HG03280 (cell line): ENCODE data around the gene SCO2.
"Not testable (repeated sequence)": the region's sequence is repeated elsewhere in the genome, so short reads cannot be mapped to it uniquely, and the experiment has no call there.

Source experiments
- ATAC-seq: cut with Tn5 transposase; IDR thresholded peaks from one replicate; pipeline ENCODE4 v1.9.1; 2021; ENCODE audit warnings: mild to moderate bottlenecking, moderate library complexity; ENCODE audit not compliant: unreplicated experiment

SCO2 gene

GRCh38 chr22:50522208-50522805 is 3.1 kb downstream of the SCO2 start:
- ATAC-seq = no peak

GRCh38 chr22:50521710-50522109 is 3.7 kb downstream of the SCO2 start:
- ATAC-seq = no peak

- no peak for ATAC-seq
These were observed 4.5 kb downstream of the SCO2 start for GRCh38 chr22:50520826-50521453.

GRCh38 chr22:50520184-50520583 is 5.2 kb downstream of the SCO2 start:
- not testable (repeated sequence) for ATAC-seq

GRCh38 chr22:50519151-50519550 is 6.2 kb downstream of the SCO2 start:
- no peak for ATAC-seq

- ATAC-seq = no peak
These were observed 6.8 kb downstream of the SCO2 start for GRCh38 chr22:50518606-50519005.

- no peak for ATAC-seq
These were observed 7.7 kb downstream of the SCO2 start for GRCh38 chr22:50517495-50518260.

- no peak for ATAC-seq
These were observed 8.5 kb downstream of the SCO2 start for GRCh38 chr22:50516891-50517290.

- no peak for ATAC-seq
These were observed 9.3 kb downstream of the SCO2 start for GRCh38 chr22:50516068-50516467.

- no peak for ATAC-seq
These were observed 12.2 kb downstream of the SCO2 start for GRCh38 chr22:50513175-50513574.

- no peak for ATAC-seq
These were observed 16.5 kb downstream of the SCO2 start for GRCh38 chr22:50508897-50509296.

GRCh38 chr22:50507991-50508884 is 17.2 kb downstream of the SCO2 start, which contains the start of gene NCAPH2:
TSS of gene NCAPH2 (plus strand) at chr22:50508224. CDS start at chr22:50508338, 114 bp downstream.
- peak; percentile 68 for ATAC-seq

- peak; percentile 66 for ATAC-seq
These were observed 17.9 kb downstream of the SCO2 start, which contains the start of gene LMF2 for GRCh38 chr22:50507421-50507990. TSS of gene LMF2 (minus strand) at chr22:50507702. CDS start at chr22:50507675, 27 bp downstream.

- ATAC-seq = peak; percentile 2
These were observed 18.6 kb downstream of the SCO2 start for GRCh38 chr22:50506611-50507420.

- no peak for ATAC-seq
These were observed 19.4 kb downstream of the SCO2 start for GRCh38 chr22:50505776-50506610.

GRCh38 chr22:50505276-50505775 is 20.1 kb downstream of the SCO2 start:
- ATAC-seq = no peak

GRCh38 chr22:50504369-50505211 is 20.8 kb downstream of the SCO2 start:
- no peak for ATAC-seq
